GM19025 (cell line): ENCODE measurements around the gene KRI1.
"Not testable (repeated sequence)": the region's sequence is repeated elsewhere in the genome, so short reads cannot be mapped to it uniquely, and the experiment has no call there.

Experiments
- ATAC-seq: cut with Tn5 transposase; IDR thresholded peaks from one replicate; pipeline ENCODE4 v1.9.1; 2021; ENCODE audit warnings: mild to moderate bottlenecking, low read depth, moderate library complexity; ENCODE audit not compliant: unreplicated experiment

KRI1 gene

DNA sequence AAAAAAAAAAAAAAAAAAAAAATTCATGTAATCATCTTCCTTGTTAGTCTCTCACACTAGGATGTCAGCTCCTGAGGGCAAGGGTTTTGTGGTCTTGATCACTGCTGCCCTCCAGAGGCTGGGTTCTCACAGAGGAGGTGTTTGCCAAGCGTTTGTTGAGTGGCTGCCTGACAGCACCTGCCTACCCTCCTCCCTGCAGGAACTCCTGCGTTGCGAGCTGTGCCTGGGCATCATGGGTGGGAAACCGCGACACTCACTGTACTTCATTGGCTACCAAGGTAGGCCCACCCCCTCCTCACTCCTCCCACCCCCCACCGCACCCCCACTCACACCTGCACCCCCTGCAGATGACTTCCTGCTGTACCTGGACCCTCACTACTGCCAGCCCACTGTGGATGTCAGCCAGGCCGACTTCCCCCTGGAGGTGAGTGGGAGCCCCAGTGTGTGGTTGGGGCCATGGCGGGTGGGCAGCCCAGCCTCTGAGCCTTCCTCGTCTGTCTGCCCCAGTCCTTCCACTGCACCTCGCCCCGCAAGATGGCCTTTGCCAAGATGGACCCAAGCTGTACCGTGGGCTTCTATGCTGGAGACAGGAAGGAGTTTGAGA lies 14.0 kb downstream of the KRI1 start:
- ATAC-seq, result no peak

DNA sequence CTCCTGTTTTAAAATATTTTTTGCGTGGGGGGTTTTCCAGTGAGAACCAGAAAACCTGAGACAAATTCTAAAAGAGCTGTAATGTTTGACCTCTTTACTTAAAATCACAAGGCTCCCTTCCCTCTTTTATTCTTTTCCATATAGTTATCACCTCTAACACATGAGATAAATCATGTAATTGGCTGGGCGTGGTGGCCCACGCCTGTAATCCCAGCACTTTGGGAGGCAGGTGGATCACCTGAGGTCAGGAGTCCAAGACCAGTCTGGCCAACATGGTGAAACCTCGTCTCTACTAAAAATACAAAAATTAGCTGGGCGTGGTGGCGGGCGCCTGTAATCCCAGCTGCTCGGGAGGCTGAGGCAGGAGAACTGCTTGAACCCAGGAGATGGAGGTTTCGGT lies 14.8 kb downstream of the KRI1 start:
- not testable (repeated sequence) for ATAC-seq

DNA sequence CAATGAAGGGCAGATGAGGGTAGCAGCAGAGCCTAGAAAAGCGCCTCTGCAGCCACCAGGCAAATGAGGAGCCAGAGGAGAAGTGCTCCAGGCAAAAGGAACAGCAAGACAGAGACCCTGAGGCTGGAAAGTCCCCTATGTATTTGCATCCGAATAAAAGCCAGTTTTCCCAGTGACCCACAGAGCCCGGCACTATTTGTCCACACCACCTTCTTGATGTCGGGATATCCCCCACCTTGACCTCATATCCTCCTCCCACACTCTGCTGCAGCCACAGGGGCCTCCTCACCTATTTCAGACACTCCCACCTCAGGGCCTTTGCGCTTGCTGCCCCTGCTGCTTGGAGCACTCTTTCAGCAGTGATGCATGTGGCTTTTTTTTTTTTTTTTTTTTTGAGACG lies 15.5 kb downstream of the KRI1 start:
- no peak for ATAC-seq

DNA sequence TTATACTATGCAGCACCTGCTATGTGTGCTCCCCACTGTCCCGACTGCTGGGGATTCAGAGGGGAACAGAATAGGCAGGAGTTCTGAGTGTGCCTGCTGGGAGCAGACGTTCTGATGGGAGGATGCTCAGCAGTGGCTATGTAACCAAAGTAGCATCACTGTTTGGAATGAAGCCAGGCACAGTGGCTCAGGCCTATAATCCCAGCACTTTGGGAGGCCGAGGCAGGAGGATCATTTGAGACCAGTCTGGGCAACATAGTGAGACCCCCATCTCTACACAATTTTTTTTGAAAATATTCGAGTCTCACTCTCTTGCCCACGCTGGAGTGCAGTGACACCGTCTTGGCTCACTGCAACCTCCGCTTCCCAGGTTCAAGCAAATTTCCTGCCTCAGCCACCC lies 16.1 kb downstream of the KRI1 start:
- ATAC-seq, result no peak

DNA sequence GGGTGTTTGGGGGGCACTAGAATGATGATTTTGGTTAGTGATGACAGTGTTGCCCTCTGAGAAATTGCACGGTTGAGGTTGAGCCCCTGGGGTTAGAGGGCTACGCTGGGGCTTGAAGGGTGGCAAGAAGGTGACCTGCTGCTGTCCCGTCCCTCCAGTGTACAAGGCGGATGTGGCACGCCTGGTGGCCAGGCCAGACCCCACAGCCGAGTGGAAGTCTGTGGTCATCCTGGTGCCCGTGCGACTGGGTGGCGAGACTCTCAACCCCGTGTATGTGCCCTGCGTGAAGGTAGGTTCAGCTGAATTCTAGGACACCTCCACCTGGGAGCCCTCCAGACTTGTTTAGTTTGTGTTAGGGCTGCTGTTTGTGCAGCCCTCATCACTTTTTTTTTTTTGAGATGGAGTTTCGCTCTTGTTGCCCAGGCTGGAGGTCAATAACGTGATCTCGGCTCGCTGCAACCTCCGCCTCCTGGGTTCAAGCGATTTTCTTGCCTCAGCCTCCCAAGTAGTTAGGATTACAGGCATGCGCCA lies 17.0 kb downstream of the KRI1 start:
- no peak for ATAC-seq

DNA sequence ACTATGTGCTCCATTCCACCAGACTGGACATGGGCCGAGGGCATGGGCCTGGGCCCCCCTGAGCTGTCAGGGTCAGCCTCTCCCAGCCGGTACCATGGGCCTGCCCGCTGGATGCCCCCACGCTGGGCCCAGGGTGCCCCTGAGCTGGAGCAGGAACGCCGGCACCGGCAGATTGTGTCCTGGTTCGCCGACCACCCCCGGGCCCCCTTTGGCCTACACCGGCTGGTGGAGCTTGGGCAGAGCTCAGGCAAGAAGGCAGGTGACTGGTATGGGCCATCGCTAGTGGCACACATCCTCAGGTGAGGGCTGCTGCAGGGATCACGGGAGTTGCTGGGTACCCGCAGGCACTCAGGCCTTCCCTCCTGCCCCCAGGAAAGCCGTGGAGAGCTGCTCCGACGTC lies 19.0 kb downstream of the KRI1 start:
- no peak for ATAC-seq

DNA sequence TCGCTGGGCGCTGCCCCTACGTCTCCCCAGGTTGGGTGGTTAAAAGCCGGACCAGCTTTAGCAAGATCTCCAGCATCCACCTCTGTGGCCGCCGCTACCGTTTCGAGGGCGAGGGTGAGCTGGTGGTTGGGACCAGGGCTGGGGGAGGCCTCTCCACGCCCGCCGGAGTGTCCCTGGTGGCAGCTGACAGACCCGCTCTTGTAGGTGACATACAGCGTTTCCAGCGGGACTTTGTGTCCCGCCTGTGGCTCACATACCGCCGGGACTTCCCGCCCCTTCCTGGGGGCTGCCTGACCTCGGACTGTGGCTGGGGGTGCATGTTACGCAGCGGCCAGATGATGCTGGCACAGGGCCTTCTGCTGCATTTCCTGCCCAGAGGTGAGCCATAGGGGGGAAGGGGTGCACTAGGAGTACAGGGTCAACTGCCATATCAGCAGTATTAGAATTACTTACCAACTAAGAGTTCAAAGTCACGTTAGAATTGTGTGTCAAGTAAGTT lies 21.0 kb downstream of the KRI1 start:
- no peak for ATAC-seq

DNA sequence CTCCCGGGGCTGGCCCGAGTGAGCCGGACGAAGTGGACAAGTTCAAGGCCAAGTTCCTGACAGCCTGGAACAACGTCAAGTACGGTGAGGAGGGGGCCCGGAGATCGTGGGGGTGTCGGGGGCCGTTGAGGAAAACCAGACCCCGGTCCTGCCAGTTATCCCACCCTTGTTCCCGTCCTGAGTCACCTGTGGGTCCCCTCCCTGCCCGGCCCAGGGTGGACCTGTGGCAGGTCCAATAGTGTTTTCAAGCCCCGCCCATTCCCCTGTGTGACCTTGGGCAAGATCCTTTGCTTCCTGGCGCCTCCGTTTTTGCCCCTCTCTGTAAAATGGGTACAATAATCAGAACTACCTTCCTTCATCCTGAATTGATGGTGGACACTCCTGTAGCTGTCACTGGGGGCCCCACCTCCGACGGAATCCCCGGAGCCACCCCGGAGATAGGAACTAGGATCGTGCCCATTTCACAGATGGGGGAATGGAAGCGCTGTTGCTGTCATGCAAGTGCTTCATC lies 21.5 kb downstream of the KRI1 start:
- no peak for ATAC-seq

DNA sequence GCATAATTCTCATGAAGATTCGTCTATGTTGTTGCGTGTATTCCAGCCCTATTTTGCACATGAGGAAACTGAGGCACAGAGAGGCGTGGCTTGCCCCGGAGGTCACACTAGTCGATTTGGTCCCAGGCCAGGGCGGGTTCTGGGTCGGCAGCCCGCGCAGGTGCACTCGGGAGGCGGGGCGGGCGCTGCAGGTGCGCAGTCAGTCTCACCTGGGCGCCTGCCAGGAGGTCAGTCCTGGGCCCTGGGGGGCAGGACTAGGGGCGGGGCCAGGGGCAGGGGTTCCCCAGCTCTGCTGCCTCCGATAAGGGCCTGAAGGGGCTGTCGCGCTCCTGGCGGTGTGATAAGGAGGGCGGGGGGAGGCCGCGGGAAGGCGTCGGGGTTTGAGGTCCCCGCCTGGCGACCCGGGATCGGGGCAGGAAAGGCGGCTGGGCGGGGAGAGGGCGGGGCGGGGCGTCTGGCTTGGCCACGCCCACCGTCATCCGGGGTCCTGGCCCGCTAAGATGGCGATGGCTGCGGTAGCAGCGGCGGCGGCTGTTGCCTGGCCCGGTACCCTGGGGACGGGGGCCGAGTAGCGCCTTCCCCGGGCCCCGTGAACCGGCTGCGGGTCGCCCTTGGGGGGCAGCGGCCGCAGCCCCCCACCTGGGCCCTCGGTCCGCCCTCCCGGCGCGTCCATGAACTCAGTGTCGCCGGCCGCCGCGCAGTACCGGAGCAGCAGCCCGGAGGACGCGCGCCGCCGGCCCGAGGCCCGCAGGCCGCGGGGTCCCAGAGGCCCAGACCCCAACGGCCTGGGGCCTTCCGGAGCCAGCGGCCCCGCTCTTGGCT lies 22.2 kb downstream of the KRI1 start, which contains the start of gene ATG4D:
Gene ATG4D, plus strand, starts transcription at position 485 of the 822 bp plus-strand sequence. Its CDS starts 187 bp downstream, at position 672.
- ATAC-seq, result peak; percentile 73

DNA sequence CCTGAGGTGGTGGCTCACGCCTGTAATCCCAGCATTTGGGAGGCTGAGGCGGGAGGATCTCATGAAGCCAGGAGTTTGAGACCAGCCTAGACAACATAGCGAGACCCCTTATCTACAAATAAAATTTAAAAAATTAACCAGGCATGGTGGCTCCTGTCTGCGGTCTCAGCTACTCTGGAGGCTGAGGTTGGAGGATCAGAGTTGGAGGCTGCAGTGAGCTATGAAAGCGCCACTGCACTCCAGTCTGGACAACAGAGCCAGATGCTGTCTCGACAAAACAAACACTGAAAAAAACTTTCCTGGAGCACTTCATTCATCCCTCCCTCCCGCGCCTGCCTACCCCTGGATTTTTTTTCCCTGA lies 22.8 kb downstream of the KRI1 start:
- ATAC-seq, result no peak

DNA sequence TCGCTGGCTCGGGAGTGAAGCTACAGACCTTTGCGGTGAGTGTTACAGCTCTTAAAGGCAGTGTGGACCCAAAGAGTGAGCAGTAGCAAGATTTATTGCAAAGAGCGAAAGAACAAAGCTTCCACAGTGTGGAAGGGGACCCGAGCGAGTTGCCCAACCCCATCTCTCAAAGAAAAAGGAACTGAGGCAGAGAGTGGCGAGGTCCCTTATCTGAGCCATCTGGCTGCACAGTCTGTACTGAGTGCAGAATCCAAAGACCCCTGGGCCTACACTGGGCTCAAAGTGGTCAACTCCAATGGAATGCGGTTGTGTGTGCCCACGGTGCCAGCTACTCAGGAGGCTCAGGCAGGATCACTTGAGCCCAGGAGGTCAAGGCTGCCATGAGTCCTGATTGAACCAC lies 26.8 kb downstream of the KRI1 start:
- ATAC-seq, result not testable (repeated sequence)

DNA sequence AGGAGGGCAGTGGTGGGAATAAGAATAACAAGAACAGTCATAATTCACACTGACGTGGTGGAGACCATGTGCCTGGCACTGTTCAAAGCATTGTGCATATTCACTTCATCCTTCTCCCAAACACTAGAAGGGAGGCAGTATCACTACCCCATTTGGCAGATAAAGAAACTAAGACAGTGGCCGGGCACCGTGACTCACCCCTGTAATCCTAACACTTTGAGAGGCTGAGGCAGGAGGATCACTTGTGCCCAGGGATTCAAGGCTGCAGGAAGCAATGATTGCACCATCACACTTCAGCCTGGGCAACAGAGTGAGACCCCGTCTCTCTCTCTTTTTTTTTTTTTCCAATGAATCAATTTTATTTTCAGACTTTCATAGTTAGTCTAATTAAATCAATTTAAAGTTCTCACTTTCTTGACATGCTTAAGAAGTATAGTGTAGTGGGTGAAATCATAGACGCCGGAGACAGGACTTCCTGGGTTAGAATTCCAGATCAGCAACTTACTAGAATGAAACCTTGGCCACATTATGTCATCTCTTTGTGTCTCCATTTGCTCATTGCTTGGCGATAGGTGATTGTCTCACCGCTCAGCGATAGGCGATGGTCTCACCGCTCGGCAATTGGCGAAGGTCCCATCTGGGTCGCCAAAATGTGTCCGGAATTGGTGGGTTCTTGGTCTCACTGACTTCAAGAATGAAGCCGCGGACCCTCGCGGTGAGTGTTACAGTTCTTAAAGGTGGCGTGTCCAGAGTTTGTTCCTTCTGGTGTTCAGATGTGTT lies 27.4 kb downstream of the KRI1 start:
- ATAC-seq, result no peak

DNA sequence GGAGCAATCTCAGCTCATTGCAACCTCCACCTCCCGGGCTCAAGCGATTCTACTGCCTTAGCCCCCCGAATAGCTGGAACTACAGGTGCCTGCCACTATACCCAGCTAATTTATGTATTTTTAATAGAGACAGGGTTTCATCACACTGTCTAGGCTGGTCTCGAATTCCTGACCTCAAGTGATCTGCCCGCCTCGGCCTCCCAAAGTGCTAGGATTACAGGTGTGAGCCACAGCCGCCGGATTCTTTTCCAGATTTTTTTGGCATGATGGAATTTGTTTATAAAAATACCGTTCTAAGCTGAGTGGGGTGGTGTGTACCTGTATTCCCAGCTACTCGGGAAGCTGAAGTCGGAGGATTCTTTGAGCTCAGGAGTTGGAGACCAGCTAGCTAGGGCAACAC lies 28.1 kb downstream of the KRI1 start:
- no peak for ATAC-seq

DNA sequence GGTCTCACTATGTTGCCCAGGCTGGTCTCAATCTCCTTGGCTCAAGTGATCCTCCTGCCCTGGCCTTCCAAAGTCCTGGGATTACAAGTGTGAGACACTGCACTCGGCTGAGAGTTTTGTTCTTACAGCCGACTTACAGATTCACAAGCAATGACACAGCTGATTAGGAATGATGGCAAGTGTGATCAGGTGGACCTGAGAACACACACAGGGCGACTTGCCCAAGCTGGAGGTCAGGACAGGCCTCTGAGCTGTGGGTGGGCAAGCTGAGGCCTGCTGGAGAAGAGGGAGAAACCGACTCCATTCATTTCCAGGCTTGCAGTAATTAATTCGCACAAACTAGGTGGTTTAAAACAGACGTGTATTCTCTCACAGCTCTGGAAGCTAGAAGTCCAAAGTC lies 30.2 kb downstream of the KRI1 start:
- ATAC-seq, result no peak

DNA sequence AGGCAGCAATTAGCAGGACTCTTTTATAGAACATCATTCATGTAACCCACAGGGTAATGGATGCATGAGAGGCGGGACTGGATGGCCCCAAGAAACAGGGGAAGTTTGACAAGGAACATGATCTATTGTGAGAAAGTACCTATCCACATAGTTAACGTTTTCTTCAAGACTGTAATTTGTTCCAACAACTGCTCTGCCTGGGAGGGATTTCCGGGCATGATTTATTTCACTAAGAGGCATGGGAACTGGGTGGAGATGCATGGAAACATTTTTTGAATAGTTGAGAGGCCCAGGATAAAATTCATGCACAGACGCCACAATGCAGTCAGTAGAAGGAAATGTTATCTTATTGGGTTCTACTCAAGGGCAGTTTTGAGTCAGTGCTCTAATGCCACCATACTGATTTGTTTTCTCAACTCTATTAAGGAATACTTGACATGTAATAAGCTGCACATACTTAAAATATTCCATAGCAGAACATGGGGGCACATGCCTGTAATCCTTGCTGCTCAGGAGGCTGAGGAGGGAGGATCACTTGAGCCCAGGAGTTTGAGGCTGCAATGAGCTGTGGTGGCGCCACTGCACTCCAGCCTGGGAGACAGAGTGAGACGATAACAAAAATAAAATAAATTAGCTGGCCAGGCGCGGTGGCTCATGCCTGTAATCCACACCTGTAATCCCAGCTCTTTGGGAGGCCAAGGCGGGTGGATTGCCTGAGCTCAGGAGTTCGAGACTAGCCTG lies 32.0 kb downstream of the KRI1 start:
- no peak for ATAC-seq

DNA sequence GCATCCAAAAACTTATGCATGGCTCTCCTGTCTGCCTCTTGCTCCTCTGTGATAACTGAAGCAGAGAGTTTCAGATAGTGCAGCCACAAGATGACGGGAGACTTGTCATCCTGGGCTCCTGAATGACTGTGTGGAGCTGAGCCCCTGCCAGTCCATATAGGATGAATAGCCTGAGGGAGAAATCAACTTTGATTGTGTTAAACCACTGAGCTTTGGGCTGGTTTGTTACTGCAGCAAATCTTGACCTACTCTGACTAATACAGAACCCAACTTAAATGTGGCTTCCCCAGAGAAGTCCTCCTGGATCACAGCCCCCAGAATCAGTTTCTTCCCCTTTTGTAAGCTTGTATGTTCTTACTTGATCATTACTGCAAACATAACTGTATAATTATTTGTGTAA lies 33.4 kb downstream of the KRI1 start:
- no peak for ATAC-seq

DNA sequence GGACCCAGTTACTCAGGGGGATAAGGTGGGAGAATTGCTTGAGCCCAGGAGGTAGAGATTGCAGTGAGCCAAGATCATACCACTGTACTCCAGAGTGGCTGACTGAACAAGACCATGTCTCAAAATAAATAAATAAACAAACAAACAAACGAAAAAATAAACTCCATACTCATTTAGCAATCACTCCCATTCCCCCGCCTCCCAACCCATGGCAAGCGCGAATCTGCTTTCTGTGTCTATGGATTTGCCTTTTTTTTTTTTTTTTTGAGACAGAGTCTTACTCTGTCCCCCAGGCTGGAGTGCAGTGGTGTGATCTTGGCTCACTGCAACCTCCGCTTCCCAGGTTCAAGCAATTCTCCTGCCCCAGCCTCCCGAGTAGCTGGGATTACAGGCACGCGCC lies 38.9 kb downstream of the KRI1 start:
- ATAC-seq, result not testable (repeated sequence)

DNA sequence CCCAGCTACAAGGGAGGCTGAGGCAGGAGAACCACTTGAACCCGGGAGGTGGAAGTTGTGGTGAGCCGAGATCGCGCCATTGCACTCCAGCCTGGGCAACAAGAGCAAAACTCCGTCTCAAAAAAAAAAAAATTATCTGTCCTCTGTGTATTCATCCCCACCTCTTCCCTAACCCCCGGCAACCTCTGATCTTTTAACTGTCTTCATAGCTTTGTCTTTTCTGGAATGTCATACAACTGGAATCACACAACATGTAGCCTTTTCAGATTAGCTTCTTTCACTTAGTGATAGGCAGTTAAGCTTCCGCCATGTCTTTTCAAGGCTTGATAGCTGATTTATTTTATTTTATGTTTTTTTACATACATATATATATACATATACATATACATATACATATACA lies 40.2 kb downstream of the KRI1 start:
- no peak for ATAC-seq

DNA sequence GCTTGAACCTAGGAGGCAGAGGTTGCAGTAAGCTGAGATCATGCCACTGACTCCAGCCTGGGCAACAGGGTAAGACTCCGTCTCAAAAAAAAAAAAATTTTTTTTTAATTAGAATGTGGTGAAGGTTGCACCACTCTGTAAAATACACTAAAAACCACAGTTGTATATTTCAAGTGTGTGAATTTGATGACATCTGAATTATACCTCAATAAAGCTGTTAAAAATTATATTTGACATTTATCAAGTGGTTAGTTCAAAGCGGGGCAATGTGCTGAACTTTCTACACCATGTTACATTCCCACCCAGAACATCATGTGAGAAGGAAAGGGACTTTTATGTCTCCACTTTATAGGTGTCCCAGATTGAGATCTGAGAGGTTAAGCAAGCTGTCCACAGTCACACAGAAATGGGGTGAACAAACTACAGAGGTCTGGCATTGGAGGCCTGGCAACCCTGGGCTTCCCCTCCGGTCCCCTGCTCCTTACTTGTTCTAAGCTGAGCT lies 42.6 kb downstream of the KRI1 start:
- ATAC-seq, result no peak
